Measurements from ENCODE around the gene VSTM4.

DNA sequence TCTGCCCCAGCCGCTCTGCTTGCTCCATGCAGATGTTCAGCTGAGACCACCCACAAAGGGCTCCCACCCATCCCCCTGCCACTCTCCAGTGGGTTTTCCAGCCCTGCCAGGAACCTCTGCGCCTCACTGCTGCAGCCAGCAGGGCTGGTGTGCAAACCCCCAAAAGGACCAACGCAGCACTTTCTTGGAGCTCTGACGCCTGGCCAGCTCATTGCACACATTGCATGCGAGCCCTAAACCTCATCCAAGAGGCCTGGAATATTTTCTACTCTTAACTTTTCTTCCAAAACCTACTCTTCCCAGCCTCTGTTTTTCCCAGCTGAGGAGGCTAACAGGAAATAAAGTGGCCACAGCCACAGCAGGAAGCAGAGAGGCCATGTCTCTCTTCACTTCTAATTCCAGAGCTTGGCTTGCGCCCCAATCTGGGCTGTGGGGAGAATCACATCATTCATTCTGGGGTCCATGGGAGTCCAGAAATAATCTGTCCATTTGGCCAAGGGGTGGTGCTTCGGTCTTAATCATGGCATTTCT, 23.1 kb upstream of the VSTM4 start:
- TF ChIP-seq YY1 (IDR thresholded peaks at IDR 0.05; ENCODE audit: insufficient read depth, insufficient read length) (no peak), SUZ12 (IDR thresholded peaks at IDR 0.05; ENCODE audit: extremely low read depth, insufficient read depth, insufficient read length) (no peak)

Measured in NT2/D1 (cell line).